ENCODE data around the gene ZC3H11A.

ZC3H11A gene

DNA sequence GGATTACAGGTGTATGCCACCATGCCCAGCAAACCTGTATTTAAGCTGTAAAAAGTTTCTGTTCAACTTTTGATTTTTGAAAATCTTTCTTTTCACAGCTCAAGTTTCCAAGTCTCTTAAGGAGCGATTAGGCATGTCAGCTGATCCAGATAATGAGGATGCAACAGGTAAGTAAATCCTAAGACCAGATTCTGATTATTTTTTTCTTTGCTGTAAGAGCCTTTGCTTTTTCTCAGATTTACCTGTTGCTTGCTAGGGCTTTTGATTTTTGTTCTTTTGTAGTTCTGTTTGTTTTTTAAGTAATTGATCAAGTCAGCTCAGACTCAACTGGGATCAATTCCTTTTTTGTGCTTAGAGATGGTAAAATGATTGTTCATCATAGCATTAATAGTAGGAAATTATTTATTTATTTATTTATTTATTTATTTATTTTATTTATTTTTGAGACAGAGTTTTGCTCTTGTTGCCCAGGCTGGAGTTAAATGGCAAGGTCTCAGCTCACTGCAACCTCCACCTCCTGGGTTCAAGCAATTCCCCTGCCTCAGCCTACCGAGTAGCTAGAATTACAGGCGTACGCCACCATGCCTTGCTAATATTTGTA is 44.9 kb downstream of the ZC3H11A start:
- no peak for DNase-seq

DNA sequence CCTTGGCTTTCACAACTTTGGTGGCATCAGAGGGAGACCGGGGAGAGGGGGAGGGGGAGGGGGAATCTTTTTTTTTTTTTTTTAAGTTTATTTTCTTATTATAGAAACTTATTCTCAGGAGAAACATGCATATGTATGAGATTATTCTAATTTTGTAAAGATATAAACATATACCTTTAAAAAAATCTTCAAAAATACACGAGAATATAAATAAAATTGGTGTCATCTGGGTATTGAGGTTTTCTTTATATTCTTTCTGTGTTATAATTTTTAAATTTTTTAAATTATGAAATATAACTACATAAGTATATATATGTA is 47.1 kb downstream of the ZC3H11A start:
- DNase-seq = no peak

DNA sequence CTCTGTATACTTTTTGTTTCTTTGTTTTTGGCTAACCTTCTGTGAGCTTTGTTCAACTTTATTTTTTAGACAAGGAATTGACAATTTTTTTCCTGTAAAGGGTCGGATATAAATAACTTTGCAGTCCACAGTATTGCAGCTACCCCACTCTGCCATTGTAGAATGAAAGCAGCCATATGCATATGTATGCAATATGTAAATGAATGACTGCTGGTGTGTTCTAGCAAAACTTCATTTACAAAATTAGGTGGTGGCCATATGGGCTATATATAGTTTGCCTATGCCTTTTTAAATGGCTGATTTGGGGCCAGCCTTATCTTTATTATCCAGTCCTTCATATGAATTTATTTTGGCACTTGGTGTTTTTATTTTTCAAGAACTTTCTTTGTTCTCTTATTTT is 48.0 kb downstream of the ZC3H11A start:
- no peak for DNase-seq
